Activated CD8-positive, alpha-beta memory T cell treated with anti-CD3 and anti-CD28 coated beads, Interleukin-2, amount 50 U/mL, for 24 hours (primary cell): ENCODE results near the gene TCF12.

Experiments
- DNase-seq: peaks from one replicate; pipeline ENCODE4 v3.0.0-alpha.2; 2020; ENCODE audit errors: extremely low read depth

Gene TCF12

DNA sequence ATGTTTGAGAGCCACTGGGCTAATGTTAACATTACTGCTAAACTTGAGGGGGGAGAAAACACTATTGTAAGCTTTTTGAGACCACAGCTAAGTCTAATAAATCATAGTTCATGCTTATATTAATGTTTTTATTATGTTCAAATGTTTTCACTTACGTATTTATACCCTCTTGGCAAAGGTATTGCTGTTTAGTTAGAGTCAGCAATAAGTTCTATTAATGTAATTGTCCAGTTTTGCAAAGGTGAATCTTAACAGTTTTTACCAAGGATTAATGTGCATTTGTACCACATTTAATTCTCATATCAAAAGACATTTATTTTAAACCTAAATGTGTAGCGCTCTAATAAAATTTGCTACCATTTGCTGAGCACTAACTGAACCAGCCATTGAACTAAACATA, 251.2 kb downstream of the TCF12 start:
- DNase-seq = no peak

DNA sequence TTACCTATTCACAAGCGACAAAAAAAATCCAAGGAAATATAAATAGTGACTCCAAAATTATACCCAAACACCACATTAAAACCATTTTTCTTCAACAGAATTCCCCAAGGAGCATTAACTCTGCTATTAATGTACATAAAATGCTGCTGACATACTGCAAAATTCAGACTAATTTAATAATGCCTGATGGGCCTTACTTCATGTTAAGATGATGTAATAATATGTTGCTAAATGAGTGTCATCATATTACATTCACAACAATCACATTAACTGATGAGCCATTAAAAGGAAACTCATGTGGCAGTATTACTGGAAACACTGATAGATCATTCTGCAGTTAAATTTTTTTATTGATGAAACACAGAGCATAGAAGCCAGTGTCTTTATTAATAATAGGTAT, 253.0 kb downstream of the TCF12 start:
- DNase-seq = no peak

GRCh38 chr15:57172925-57173324, 254.5 kb downstream of the TCF12 start:
- DNase-seq = no peak

DNA sequence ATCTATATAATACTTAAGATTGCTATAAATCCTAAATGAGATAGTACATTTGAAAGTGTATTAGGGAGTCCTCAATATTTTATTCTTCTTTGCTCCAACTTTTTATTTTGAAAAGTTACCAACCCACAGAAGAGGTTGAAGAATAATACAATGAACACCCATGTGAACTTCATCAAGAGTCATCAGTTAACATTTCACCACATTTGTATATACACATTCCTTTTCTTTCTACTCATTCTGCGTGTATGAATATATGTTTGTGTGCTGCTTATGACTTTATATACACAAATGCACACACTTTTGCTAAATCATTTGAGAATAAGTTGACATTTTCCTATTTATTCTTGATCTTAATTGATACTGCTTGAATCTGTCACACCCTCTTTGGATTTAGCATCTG, 264.6 kb downstream of the TCF12 start:
- DNase-seq = no peak

- no peak for DNase-seq
These were observed 265.3 kb downstream of the TCF12 start for GRCh38 chr15:57183614-57184344.

DNA sequence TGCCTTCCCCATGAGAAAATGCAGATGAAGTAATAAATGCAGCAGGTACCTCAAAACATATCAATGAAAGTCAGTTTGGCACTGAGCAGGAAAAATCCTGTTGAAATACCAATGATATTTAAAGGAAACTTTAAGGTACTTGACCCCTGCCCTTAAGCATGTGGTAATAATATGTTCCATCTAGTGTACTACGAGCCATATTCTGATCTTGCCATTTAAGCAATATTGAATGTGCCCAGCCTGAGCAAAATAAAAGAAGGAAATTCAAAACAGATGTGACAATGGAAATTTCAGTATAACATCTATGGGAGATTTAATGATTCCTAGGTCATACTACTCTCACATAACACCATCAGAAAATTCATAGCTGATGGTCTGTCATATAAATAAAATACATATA, 266.1 kb downstream of the TCF12 start:
- DNase-seq = no peak

- DNase-seq = no peak
These were observed 267.1 kb downstream of the TCF12 start for GRCh38 chr15:57185507-57186074.

DNA sequence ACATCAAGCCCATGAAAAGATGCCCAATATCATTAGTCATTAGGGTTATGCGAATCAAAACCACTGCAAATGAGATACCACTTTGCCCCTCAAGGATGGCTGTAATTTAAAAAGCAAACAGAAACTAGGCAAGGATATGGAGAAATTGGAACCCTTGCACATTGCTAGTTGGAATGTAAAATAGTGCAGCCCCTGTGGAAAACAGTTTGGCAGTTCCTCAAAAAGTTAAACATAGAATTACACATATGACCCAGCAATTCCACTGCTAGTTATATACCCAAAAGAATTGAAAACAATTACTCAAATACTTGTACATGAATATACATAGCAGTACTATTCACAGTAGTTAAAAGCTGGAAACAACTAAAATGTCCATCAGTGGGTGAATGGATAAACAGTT, 271.0 kb downstream of the TCF12 start:
- DNase-seq = no peak

DNA sequence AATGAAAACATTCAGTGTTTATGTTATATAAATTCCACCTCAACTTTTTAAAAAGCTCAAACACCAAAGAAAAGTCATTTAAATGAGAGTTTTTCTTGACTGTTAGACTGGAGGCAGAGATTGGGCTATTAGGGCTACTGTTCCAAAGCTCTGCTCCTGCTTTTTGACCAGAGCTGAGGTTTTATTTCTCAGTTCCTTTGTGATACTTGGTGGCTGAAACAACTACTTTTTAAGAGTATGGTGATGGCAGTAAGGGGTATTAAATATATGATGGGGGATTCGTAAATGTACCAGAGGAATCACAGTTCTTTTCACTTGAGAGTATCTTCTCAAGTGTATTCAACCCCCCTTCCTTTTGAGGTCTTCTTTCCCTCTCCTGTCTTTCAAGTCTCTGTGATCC, 271.8 kb downstream of the TCF12 start:
- DNase-seq = no peak

DNA sequence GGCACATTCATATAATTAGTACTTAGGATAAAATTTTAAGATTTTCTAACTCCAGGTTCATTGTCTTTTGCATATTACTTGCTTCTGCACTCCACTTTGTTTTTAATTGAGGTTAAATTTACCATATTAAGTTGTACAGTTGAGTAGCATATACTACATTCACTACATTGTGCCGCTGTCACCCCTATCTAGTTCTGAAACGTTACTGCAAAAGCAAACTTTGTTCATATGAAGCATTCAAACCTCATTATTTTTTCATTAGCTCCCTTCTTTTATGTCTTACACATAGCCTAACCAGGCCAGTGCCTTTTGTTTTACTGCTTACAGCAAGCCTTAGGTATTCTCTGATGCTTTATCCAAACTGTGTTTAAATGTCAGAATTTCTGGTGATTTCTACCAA, 274.7 kb downstream of the TCF12 start:
- no peak for DNase-seq

GRCh38 chr15:57195326-57195725, 276.9 kb downstream of the TCF12 start:
- DNase-seq = no peak

DNA sequence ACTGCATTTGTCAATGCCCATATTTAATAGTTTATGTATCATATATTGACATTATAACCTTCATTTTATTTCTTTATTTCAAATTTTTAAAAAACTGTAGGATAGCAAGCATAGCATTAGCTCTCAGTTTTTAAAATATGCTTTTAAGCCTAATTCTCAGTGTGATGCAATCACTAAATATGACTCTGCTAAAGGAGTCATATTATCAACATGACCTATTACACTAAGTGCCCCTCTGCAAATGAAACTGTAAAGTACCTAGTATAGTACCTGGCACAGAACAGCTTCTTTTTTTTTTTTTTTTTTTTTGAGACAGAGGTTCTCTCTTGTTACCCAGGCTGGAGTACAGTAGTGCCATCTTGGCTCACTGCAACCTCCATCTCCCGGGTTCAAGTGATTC, 278.4 kb downstream of the TCF12 start:
- no peak for DNase-seq

DNA sequence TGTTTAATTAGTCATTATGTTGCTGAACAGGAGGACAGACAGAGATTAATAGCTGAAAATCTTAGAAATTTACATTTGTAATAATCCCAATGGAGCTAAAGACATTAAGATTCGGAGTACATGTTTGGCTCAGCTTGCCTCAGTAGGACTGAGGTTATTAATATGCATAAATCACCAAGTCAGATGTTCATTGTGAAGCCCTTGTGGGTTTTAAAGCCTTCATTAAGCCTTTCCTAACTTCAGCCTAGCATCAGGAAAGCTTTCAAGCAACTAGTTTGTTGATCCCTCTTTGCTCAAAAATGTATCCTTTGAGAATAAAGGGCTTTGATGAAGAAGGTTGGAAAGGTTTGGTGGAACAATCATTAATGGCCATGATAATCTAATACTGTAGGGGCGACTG, 279.7 kb downstream of the TCF12 start:
- DNase-seq = no peak

- no peak for DNase-seq
These were observed 280.3 kb downstream of the TCF12 start for GRCh38 chr15:57198654-57199291.

DNA sequence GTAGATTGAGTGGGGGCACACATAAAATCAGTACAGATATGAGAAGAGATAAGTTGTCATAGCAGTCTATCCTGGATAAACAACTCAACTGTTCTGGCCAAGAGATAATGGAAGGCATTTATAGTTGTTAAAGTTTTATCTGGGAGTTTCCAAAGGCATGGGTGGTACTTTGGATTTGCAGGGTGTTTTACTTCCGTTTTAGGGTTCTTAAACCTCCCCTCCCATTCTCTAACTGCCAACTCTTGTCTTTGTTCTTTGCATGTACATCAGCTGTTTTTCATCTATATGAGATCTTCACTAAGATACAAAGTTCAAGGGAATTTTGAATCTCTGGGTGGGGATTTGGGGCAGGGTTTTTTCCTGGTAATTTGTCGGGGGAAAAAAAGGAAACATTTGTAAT, 283.1 kb downstream of the TCF12 start:
- no peak for DNase-seq

GRCh38 chr15:57203906-57204305, 285.5 kb downstream of the TCF12 start:
- DNase-seq = no peak

DNA sequence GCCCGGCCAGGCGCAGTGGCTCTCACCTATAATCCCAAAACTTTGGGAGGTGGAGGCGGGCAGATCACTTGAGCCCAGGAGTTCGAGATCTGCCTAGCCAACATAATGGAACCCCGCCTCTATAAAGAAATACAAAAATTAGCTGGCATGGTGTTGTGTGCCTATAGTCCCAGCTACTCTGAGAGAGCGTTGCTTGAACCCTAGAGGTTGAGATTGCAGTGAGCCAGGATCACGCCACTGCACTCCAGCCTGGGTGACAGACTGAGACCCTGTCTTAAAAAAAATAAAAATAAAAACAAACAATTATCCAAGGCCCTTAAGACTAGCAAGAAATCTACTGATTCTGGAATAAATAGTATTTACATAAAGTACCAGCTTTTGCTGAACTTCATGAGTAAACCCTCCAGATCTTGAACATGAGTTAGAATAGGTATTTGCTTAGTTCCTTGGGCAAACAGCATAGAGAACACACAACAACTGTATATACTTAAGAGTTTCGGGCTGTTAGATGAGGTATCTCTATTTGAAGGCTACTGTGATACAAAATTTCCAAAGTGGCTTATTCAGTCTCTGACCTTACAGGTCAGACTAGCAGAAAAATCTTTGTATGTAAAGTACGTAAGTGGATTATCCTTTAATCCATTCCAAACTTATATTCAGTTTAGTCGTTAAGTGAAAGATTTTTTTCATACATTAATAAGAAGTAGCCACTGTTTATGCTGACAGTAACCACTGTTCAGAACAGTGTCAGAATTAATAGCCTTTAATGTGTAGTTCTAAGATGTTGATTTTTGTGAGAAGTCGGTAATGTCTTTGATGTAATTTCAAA, 286.8 kb downstream of the TCF12 start:
- DNase-seq = no peak

- DNase-seq = no peak
These were observed 287.6 kb downstream of the TCF12 start for GRCh38 chr15:57205996-57206395.

GRCh38 chr15:57213862-57214261, 295.4 kb downstream of the TCF12 start:
- no peak for DNase-seq

GRCh38 chr15:57215326-57215725, 296.9 kb downstream of the TCF12 start:
- no peak for DNase-seq

GRCh38 chr15:57215881-57216280, 297.4 kb downstream of the TCF12 start:
- no peak for DNase-seq

- no peak for DNase-seq
These were observed 297.8 kb downstream of the TCF12 start for GRCh38 chr15:57216288-57216687.
